HL-60 (cell line): ENCODE data around the gene SHROOM1.

Experiments
- POLR2AphosphoS5 ChIP-seq: IDR thresholded peaks from 2 replicates; pipeline ENCODE4 v1.6.1; 2012; ENCODE audit warnings: low read depth
- SPI1 ChIP-seq: IDR thresholded peaks from 2 replicates; pipeline ENCODE4 v1.6.1; 2012; ENCODE audit warnings: low read depth, mild to moderate bottlenecking, borderline replicate concordance
- TF ChIP-seq, protein P1 (sequence below): IDR thresholded peaks from one replicate; pipeline ENCODE4 v1.5.1; 2011; ENCODE audit warnings: low read length, control low read depth, inconsistent platforms; ENCODE audit not compliant: insufficient read depth

DNA sequence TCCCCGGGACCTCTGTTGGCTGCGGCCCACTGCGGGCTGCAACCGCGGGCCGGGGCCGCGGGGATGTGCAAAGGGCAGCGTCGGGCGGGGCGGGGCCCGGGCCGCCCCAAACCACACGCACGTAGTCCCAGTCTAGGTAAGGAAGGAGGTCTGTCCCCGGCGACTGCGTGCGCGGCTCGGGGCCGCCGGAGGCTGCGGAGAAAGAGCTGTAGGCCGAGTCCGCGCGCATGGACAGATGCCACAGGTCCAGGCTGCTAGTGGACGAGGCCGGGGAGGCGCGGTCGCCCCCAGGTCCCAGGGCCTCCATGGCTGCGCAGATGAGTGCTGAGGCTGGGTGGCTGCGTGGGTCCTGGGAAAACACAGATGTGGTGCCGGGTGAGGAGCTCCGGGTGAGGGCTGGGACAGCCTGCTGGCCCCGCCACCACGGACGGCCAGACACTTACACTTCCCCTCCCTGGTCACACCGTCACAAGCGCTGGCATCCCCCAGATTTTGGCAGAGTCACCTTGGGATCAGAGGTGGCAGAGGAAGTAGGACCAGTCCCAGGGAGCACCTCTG is 4.5 kb downstream of the SHROOM1 start:
- TF ChIP-seq POLR2AphosphoS5 (no peak), SPI1 (no peak)
- TF ChIP-seq, protein P1, sequence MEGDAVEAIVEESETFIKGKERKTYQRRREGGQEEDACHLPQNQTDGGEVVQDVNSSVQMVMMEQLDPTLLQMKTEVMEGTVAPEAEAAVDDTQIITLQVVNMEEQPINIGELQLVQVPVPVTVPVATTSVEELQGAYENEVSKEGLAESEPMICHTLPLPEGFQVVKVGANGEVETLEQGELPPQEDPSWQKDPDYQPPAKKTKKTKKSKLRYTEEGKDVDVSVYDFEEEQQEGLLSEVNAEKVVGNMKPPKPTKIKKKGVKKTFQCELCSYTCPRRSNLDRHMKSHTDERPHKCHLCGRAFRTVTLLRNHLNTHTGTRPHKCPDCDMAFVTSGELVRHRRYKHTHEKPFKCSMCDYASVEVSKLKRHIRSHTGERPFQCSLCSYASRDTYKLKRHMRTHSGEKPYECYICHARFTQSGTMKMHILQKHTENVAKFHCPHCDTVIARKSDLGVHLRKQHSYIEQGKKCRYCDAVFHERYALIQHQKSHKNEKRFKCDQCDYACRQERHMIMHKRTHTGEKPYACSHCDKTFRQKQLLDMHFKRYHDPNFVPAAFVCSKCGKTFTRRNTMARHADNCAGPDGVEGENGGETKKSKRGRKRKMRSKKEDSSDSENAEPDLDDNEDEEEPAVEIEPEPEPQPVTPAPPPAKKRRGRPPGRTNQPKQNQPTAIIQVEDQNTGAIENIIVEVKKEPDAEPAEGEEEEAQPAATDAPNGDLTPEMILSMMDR = no peak
